HG03520 (cell line): ENCODE data around the gene IL37.

Experiments
- ATAC-seq: cut with Tn5 transposase; IDR thresholded peaks from one replicate; pipeline ENCODE4 v1.9.1; 2021; ENCODE audit warnings: mild to moderate bottlenecking, moderate library complexity; ENCODE audit not compliant: unreplicated experiment

The IL37 gene

GRCh38 chr2:112957511-112957910 is 46.5 kb downstream of the IL37 start:
- no peak for ATAC-seq

- peak; percentile 58 for ATAC-seq
These were observed 47.6 kb downstream of the IL37 start for GRCh38 chr2:112958428-112959108.

GRCh38 chr2:112959109-112959812 is 48.3 kb downstream of the IL37 start:
- no peak for ATAC-seq

- no peak for ATAC-seq
These were observed 49.4 kb downstream of the IL37 start for GRCh38 chr2:112960230-112960825.

GRCh38 chr2:112962308-112963175 is 51.6 kb downstream of the IL37 start:
- no peak for ATAC-seq

- ATAC-seq: no peak
These were observed 56.1 kb downstream of the IL37 start for GRCh38 chr2:112967023-112967422.
